Suppressor macrophage (primary cell): Measurements from ENCODE around the gene SCIN.
"Not testable (repeated sequence)": the region's sequence is repeated elsewhere in the genome, so short reads cannot be mapped to it uniquely, and the experiment has no call there.

Experiments used
- DNase-seq, 4 experiments: peaks; one replicate each; pipeline ENCODE4 v3.0.0-alpha.2; 2020 to 2022
- total RNA-seq, 17 experiments: gene quantifications; one replicate each; lab custom pipeline; 2026; ENCODE audit warnings: mixed read lengths in 6 of 17, inconsistent platforms in 3 of 17; lab: John Stamatoyannopoulos, UW

The SCIN gene
- 44.1 to 131 (median 74.4) reads per million in 17 experiments for total RNA-seq

GRCh38 chr7:12570534-12571461 lies at the start of gene SCIN:
SCIN (plus strand) TSS chr7:12570720; CDS start chr7:12570787, 67 bp downstream.
- DNase-seq, result peak; percentile 81 to 88 (median 86)

GRCh38 chr7:12524794-12525386 lies 45.6 kb upstream of the SCIN start:
- DNase-seq, result peak; percentile 17 to 80 (median 74)

DNA sequence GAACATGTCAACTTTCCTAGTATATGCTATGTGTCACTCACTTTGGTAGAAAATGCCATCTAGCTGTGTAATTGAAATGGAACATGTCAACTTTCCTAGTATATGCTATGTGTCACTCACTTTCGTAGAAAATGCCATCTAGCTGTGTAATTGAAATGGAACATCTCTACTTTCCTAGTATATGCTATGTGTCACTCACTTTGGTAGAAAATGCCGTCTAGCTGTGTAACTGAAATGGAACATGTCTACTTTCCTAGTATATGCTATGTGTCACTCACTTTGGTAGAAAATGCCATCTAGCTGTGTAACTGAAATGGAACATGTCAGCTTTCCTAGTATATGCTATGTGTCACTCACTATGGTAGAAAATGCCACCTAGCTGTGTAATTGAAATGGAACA lies 43.8 kb upstream of the SCIN start:
- DNase-seq, result not testable (repeated sequence)

DNA sequence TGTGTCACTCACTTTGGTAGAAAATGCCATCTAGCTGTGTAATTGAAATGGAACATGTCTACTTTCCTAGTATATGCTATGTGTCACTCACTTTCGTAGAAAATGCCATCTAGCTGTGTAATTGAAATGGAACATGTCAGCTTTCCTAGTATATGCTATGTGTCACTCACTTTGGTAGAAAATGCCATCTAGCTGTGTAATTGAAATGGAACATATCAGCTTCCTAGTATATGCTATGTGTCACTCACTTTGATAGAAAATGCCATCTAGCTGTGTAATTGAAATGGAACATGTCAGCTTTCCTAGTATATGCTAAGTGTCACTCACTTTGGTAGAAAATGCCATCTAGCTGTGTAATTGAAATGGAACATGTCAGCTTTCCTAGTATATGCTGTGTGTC lies 42.9 kb upstream of the SCIN start:
- DNase-seq, result not testable (repeated sequence)

GRCh38 chr7:12529971-12530710 lies 40.4 kb upstream of the SCIN start:
- no peak for DNase-seq

- DNase-seq, result no peak
These were observed 38.7 kb upstream of the SCIN start for GRCh38 chr7:12531784-12532183.

DNA sequence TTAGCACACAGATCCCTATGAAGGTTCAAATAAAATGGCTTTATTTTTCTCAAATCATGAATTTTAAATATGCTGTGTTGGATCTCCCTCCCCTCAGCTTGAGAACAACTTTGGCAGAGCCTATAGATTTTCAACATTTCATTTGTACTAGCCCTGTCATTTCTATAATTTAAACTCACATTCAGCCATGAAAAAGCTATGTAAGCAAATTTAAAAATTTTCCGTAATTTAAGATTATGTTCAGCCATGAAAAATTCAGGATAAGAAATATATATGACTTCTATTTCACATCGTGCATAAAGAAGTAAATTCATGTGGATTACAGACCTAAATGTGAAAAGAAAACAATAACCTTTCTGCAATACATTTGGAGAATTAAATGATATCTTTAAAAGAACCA lies 36.5 kb upstream of the SCIN start:
- no peak for DNase-seq

DNA sequence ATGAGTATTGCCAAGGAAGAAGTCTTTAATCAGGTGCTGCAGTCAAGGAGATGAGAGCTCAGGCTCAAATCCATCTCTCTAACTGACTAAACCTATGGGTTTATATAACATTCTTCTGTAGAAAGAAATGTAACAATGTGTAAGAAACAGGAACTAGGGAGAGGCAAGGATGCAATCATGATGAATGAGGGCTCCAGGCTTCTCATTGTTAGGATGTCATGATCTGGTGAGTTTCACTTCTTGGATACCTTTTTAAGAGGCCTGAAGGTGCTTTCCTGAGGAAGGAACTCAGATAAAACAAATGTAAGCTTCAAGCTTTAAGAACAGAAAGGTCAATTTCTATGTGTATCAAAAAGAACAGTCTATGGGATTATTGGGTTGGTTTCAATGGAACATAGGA lies 30.8 kb upstream of the SCIN start:
- DNase-seq, result peak; percentile 9 to 58 (median 34)

DNA sequence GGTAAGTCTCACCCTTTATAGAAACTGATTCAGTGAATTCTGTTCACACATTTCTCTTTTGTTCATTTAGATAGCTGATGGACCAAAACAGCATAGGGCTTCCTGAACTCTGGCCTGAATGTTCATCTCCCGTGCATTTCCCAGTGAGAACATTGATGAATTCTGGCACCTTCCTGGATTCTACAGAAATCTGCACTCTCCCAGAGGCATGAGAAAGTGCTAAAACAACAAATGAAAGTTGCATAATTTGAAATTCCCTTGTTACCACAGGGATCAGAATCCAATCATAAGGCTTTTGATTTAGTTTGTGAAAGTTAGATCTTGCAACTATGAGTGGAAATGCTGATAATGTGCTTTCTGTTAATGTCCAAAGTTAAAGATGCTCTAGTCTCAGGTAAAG lies 29.7 kb upstream of the SCIN start:
- DNase-seq, result no peak

DNA sequence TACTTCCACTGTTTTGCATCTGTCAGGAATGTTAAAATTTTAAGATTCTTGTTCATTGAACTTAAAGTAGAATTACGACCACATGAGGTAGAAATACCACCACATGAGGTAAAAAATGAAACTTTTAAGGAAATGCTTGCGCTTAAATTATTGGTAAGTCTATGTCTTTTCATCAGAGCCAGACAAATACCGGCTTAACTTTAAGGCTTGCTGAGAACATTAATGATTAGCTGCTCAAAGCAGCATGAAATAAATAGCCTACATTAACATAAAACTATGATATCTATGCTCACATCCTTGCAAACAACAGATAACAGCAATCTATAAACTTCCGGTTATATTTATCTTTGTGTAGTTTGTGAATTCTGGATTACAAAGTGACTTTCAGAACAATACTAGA lies 26.9 kb upstream of the SCIN start:
- no peak for DNase-seq

- DNase-seq, result peak; percentile 25 to 76 (median 58)
These were observed 21.4 kb upstream of the SCIN start for GRCh38 chr7:12549106-12549505.

DNA sequence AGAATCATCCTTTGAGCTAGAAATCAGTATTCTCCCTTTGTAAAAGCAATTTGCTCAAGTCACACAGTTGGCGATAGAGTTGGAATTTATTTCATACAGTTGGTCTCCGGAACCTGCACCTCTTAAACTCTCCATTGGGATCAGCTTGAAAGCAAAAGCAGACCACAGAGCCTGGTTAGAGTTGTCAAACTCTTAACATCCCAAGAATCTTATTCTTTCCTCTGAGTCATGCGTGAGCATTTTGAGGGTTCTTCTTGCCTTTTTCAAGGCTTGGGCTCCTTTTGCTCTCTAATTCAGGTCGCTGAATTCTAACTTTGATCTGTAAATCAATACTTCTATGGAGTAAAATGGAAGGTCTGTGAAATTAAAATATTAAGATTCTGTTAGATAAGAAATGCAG lies 19.6 kb upstream of the SCIN start:
- no peak for DNase-seq

DNA sequence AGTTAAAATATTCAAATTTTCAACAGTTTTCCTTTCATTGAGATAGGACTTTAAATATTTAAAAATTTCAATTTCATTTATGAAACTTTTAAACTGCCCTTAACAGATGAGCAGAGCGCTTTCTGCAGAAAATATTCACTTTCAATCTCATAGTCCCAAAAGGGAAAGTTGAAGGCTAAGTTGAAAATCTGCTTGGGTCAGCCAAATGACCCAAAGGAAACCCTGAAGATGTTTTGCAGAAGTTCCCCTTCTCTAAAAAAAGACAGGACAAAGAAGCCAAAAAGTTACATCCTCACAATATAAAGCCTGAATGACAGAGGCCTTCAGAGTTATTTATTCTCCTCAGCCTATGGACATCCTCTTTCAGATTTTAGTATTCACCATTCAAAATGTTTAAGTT lies 17.6 kb upstream of the SCIN start:
- peak; percentile 44 to 71 (median 64) for DNase-seq

DNA sequence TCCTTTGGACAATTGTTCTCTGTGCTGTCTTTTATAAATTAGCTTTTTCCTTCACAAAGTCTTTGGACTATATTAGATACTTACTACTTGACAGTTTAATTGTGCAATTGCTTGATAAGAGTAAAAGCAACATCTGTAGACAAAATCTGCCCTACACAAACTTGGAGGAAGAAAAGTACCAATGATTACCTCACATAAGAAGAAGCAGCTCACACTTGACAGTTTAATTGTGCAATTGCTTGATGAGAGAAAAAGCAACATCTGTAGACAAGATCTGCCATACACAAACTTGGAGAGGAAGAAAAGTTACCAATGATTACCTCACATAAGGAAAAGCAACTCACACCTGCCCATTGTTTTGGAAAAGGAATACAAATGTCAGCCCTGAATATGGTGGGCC lies 17.1 kb upstream of the SCIN start:
- peak in 2 of 4 experiments; percentile 24 to 25 for DNase-seq

GRCh38 chr7:12554351-12554750 lies 16.2 kb upstream of the SCIN start:
- DNase-seq, result no peak

- DNase-seq, result no peak
These were observed 15.6 kb upstream of the SCIN start for GRCh38 chr7:12554872-12555271.

- DNase-seq, result not testable (repeated sequence)
These were observed 14.8 kb upstream of the SCIN start for GRCh38 chr7:12555695-12556094.

- peak in 1 of 4 experiments; percentile 6 for DNase-seq
These were observed 14.3 kb upstream of the SCIN start for GRCh38 chr7:12556139-12556792.

DNA sequence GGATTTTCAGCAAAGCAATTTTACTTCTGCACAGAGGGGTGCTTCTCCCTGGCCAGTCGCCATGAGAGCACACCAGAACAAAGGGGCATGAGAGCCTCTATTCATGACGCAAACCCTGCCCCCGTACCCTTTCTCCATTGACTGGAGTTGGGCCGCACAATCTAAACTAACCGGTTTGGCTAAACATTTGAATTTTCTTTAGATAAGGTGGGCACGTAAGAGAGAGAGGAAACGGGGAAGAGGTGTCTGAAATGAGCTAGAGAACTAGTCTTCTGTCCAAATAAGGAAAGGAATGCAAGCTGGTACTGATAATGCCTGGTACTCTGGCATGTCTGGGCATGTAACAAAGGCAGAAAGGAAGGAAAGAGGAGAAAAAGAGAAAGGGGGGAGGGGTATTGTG lies 13.2 kb upstream of the SCIN start:
- DNase-seq, result no peak

GRCh38 chr7:12564996-12565764 lies 5.3 kb upstream of the SCIN start:
- no peak for DNase-seq

GRCh38 chr7:12565873-12566272 lies 4.6 kb upstream of the SCIN start:
- DNase-seq, result no peak

- DNase-seq, result no peak
These were observed 3.5 kb upstream of the SCIN start for GRCh38 chr7:12567015-12567414.
